HG03558 (cell line): ENCODE results near the gene GAB4.
"Not testable (repeated sequence)": the region's sequence is repeated elsewhere in the genome, so short reads cannot be mapped to it uniquely, and the experiment has no call there.

Source experiments
- ATAC-seq: cut with Tn5 transposase; IDR thresholded peaks from one replicate; pipeline ENCODE4 v1.9.1; 2021; ENCODE audit warnings: moderate number of reproducible peaks; ENCODE audit not compliant: unreplicated experiment; ENCODE audit errors: extremely low read depth

Gene GAB4

GRCh38 chr22:17007852-17008731 lies at the start of gene GAB4:
GAB4 (minus strand) TSS chr22:17008222; CDS start chr22:17008114, 108 bp downstream.
- no peak for ATAC-seq

GRCh38 chr22:17056807-17057206 lies 48.8 kb upstream of the GAB4 start:
- no peak for ATAC-seq

- ATAC-seq: no peak
Measured at GRCh38 chr22:17056058-17056457, 48.0 kb upstream of the GAB4 start.

GRCh38 chr22:17047656-17048055 lies 39.6 kb upstream of the GAB4 start:
- no peak for ATAC-seq

- no peak for ATAC-seq
Measured at GRCh38 chr22:17046566-17047348, 38.7 kb upstream of the GAB4 start.

- no peak for ATAC-seq
Measured at GRCh38 chr22:17043521-17043920, 35.5 kb upstream of the GAB4 start.

- not testable (repeated sequence) for ATAC-seq
Measured at GRCh38 chr22:17036842-17037711, 29.1 kb upstream of the GAB4 start.

- ATAC-seq: not testable (repeated sequence)
Measured at GRCh38 chr22:17035976-17036841, 28.2 kb upstream of the GAB4 start.

- no peak for ATAC-seq
Measured at GRCh38 chr22:17035246-17035645, 27.2 kb upstream of the GAB4 start.

GRCh38 chr22:17034532-17034931 lies 26.5 kb upstream of the GAB4 start:
- ATAC-seq: not testable (repeated sequence)

- ATAC-seq: not testable (repeated sequence)
Measured at GRCh38 chr22:17032277-17032676, 24.3 kb upstream of the GAB4 start.

- not testable (repeated sequence) for ATAC-seq
Measured at GRCh38 chr22:17024380-17024779, 16.4 kb upstream of the GAB4 start.

GRCh38 chr22:17015552-17015951 lies 7.5 kb upstream of the GAB4 start:
- ATAC-seq: not testable (repeated sequence)

GRCh38 chr22:17014101-17014440 lies 6.0 kb upstream of the GAB4 start:
- ATAC-seq: not testable (repeated sequence)

GRCh38 chr22:17013396-17014100 lies 5.5 kb upstream of the GAB4 start:
- no peak for ATAC-seq

GRCh38 chr22:17012267-17012666 lies 4.2 kb upstream of the GAB4 start:
- ATAC-seq: no peak

GRCh38 chr22:17009640-17010291 lies 1.7 kb upstream of the GAB4 start:
- no peak for ATAC-seq

GRCh38 chr22:17007257-17007656 lies 765 bp downstream of the GAB4 start:
- ATAC-seq: no peak
